GM21576 (cell line): ENCODE data around the gene FHIT.

ENCODE experiments used
- ATAC-seq: cut with Tn5 transposase; IDR thresholded peaks from one replicate; pipeline ENCODE4 v1.9.1; 2021; ENCODE audit warnings: mild to moderate bottlenecking, moderate library complexity; ENCODE audit not compliant: unreplicated experiment

The FHIT gene

DNA sequence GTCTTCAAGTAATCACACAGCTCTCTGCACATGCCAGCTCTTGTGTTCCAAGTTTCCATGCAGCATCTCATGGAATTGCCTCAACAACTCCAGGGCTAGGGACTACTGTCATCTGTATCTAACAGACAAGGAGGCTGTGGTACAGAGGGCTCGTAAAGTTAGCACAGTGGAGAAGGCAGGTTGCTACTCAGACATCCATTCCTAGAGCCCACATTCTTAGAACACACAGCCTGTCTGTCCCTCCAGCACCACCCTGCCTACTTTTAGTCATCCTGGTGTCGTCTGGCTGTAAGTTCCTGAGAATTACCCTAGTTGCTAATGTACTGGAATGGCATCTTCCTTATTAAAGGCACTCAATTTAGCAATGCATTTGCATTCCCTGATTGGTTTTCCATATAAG is 862.5 kb downstream of the FHIT start:
- ATAC-seq = no peak

DNA sequence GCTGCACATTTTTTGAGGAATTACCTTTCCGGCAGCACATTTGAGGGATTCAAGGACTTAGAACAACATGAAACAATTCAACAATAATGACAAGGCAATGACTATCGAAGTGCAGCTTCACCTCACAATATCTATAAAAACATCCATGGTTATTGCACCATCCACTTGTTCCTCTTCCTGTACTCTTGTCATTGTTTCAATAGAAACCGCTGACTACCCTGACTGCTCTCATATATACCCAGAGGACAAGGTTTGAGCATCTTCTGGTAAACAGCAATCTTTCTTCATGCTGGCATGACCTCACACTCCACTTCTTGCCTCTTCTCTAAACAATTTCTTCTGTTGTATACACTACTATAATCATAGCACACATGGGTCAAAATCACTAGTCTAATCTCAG is 864.9 kb downstream of the FHIT start:
- ATAC-seq = no peak

DNA sequence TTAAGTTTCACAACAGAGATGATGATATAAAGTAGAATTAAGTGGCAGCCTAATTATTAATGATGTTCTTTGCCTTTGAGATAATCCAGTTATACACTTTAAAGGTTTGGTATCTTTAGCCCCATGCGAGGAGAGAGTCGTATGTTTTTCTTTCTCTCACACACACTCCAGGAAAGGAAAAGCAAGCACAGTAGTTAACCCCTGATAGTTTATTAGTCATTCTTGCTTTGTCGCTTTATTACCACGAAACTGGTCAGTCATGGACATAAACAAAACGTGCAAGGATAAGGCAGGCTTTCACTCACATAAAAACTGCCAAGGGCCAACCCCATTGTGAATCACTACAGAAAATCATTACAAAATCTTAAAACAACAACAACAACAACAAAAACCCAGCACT is 866.9 kb downstream of the FHIT start:
- ATAC-seq = no peak

DNA sequence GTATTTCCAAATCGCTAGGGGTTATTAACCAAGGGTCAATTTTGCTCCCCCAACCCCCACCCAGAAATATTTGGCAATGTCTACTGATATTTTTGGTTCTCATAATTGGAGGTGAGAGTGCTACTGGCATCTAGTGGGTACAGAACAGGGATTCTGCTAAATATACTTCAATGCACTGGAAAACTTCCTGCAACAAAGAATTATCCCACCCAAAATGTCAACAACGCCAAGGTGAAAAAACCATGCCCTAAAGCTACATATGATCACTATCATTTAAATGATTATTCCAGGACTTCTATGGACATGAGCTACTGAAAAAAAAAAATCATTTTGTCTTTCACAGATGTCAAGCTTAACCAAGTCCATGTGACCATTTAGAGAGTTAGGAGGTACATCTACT is 867.9 kb downstream of the FHIT start:
- ATAC-seq = no peak

DNA sequence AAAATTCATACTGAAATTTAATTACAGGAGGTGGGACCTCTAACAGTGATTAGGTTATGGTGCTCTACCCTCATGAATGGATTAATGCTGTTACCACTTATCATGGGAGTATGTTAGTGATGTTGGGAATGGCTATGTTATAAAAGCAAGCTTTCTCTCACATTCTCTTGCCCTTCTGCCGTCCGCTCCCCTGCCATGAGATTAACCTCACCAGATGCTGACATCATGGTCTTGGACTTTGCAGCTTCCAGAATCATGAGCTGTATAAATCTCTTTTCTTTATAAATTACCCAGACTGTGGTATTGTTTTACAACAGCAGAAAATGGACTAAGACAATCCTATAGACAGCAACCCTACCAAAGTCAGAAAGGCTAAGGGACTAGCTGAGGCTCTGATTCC is 884.8 kb downstream of the FHIT start:
- no peak for ATAC-seq

DNA sequence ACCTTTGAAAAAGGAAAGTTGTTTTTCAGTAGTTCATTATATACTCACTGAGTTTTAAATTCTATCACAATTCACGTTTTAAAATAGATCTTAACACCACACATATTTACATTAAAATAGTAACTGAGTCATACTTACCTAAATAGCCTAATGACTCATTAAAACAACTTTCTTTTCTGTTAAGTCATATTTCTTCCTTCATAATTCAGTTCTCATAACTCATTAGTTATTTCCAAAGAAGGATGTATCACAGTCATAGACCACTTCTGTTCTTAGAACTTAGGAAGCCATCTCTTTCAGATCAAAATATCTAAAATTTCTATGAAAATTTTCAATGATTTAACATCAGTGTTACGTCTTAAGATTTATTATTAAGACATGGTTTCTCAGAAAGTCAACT is 885.9 kb downstream of the FHIT start:
- ATAC-seq = no peak

DNA sequence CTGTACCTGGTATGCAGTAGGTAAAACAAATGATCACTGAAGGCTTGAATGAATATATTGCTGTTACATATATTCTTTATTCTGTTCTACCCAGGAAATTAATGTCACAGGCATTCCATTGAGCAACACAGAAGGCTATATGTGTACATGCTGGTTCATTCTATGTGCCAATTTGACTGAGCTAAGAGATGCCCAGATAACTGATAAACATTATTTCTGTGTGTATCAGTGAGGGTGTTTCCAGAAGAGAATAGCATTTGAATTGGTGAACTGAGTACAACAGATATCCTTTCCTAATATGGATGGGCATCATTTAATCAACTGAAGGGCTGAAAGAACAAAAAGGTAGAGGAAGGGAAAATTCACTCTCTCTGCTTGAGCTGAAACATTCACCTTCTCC is 886.8 kb downstream of the FHIT start:
- ATAC-seq = no peak

DNA sequence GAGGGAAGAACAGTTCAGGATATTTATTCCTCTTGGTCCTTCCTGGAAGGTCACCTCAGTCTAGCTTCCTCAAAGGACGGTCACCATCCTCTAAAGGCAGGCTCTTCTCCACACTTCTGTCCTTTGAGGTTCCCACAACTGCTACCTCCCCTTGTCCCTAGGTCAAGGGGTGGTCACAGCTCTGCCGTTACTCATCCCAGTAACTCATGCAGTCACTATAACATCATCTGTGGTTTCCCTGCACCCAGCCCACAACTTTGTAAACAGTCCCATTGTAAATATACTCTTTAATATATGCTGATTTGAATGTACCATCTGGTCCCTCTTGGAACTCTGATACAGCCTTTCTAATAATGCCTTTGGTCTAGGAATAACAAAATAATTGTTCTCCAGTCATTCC is 887.4 kb downstream of the FHIT start:
- no peak for ATAC-seq

DNA sequence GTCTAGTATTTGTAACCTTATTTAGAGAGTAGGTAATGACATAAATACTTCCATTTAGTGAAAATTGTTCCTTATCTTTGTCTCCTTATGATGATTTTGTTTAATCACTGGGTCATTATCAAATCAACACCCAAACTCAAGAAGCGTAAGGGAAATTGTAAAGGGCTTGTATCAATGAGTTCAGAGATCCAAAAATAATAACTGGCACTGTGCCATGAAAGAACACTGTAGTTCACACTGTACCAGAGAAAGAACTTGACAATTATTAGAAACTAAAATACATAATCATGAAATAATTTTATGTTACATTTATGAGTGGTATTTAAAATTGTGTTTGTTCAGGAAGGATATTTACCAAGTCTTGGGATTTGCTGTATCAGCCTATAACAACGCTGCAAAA is 895.4 kb downstream of the FHIT start:
- ATAC-seq = no peak

DNA sequence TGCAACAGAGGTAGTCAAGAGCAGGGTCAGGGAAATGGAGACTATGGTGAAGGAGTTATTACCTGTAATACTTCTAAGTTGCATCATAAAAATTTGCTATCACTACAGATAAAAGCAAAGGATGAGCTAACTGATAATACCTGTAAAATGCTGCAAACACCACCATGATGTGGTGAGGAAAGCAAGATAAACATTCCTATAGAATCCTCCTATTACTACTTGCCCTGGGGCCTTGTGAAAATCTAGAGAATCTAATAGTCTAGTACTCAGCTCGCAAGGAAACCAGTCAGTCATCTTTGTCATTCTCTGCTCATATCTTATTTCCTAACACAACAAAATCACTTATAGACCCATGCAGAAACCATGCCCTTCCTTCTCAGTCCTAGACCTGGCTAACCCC is 899.8 kb downstream of the FHIT start:
- no peak for ATAC-seq

DNA sequence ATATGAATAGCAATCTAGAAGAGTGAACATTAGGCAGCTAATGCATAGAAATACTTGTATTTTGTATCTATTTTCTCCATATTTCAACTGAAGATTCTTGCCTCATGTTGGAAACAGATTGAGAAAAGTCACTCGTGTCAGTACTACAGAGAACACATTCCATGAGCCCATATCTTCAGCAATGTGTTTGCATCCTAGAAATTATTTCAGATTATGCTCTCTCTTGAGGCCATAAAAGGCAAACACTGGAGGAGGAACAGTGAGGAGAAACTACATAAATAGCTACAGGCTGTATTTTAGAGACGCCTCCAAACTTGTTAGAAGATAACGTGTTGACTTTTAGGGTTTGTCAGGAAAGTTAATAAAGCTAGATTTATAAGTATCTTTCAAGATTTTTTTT is 906.9 kb downstream of the FHIT start:
- no peak for ATAC-seq

DNA sequence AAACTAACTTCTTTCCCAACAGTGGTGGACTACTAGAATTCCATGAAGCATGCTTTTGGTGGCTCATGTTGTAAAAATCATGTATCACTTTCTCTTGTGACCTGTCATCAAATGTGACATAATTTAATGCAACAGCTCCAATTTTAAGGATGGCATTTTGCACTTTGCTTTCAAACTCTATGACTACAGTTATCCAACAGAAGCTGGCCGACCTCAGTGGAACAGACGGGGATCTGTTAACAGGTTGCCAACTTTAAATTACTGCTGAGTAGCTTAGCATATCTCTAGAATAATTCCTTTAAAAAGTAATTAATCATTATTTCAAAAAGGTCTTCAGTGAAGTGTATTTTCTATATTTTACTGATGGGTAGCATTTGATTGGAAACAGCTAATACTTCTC is 907.4 kb downstream of the FHIT start:
- no peak for ATAC-seq

DNA sequence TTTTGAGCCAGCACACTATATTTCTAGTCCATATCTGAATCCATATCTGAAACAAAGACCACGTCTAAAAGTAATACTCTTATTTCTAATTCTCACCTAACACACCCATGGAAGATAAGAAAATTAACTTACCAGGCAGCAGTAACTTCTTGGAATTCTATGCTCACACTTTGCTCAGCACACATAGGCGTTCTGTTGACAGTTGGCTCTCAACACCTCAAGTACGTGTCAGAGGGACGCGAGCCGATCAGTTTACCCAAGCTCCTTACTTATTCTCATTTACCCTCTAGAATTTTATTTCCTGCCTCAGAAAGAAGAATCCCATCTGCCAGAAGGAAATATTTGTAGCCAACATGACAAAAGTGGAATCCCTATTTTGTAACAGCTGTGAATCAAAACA is 911.9 kb downstream of the FHIT start:
- ATAC-seq = no peak

DNA sequence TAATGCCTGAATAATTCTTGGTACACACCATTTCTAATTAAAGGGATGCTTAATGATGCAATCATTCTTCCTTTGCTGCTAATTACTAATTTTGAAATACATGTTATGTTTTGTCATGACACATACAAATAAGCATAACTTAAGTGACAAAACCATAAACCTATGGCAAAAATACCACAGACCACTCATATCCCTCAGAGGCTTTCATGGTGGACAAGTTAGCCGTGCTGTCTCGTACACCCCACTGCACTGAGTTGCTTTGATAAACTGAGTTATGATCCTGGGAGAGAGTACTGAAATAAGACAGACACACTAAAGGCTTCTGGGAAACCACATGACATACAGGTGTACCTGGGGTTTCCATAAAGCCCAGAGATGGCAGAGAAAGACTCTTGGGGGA is 913.8 kb downstream of the FHIT start:
- ATAC-seq = no peak

DNA sequence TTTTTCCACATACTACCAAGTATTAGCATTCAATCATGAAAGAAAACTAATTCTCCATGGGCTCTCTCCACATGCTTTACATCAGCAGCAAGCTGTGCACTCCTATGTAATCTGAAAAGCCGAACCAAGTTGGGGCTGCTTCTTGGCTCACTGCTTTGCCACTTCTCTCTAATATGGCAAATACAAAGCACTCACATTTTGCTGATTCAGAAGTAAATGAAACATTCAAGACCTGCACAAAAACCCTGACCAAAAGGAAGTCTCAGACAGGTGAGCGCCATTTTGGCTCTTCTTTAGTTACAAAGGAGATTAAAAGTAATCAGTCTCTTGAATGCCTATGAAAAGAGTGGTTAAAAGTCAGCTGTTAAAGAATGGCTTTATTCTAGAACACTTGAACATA is 915.2 kb downstream of the FHIT start:
- no peak for ATAC-seq

DNA sequence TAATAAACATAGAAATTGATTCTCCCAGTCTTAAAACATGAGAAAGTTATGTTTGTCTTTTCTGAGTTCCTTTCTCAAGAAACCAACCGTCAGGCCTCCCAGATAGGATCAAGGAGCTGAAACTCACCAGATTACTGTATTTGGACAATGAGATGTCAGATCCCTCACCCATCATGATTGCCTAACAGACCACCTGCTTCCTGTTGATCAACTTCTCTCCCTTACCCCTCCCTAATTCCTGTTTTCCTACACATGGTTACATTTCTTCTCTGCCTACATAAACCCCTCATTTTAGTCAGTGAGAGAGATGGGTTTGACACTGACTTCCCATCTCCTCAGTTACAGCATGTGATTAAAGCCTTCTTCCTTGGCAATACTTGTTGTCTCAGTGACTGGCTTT is 917.5 kb downstream of the FHIT start:
- no peak for ATAC-seq

DNA sequence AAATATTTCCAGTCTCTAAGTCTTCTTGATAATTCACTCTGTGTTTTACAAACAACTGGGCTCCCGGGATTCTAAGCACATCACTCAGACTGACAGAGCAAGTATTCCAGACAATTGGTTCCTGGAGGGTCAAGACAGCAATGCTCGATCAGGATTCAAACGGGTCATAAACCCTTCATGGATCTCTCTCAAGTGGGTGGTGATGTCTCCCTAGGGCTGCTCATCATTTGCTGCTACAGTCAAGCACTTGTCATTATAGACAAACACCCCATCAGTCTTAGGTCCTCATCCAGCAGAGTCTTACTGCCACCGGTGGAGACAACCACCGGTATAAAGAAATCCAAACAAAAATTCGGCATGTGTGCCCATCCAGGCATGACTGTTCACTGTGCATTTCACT is 921.1 kb downstream of the FHIT start:
- no peak for ATAC-seq

DNA sequence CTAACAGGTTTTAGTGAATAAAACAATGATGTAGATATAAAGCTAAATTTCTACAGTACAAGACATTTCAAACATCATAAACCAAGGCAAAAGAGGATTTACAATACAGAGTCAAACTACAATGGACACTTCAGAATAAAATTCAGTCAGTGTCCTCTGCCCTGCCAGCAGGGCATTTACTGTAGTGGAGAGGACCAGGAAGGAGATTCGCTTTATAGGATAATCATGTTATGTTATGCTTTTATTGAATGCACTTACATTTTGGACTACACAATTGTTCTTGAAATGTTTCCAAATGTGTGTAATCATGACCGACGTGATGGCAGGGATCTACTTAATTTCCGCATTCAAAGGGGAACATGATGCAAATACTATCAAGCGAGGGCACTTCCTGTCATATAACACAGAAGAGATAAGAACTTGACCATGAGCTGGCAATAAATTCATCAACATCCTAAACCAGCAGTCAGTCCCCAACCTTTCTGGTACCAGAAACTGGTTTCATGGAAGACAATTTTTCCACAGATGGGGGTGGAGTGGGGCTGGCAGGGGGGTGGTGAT is 925.6 kb downstream of the FHIT start:
- no peak for ATAC-seq

DNA sequence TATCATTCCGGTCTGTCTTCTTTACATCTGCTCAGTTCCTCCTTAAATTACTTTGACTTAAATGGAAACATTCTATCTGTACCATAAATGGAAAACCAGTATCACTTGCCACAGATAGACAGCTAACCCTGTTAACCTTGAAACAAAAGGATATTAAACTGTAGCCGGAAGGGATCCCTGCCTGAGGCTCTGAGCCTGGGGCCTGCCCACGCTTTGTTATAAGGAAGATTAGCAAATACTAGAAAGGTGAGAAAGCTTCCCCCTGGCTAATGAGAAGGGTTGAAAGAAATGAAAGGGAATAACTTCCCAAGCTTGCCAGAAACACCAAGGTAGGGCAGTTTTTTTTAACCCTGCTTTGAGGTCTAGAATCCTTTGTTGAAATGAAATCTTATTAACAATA is 927.6 kb downstream of the FHIT start:
- no peak for ATAC-seq

DNA sequence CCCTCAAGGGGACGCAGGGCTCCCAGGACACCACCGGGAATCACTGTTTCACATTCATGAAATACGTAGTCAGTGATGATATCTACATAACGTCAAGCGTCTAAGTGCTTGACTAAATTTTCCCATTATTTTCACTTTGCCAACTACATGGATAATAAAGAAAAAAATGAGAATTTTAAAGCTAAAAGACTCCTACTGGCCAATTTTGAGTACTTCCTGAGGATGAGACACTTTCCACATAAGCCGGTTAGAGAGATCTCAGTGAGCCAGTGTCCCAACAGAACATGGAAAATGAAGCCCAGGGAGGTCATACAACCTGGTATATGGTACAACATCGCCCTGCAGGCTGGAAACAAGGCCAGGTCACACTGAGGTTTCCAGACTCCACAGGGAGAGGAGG is 928.1 kb downstream of the FHIT start:
- ATAC-seq = no peak

DNA sequence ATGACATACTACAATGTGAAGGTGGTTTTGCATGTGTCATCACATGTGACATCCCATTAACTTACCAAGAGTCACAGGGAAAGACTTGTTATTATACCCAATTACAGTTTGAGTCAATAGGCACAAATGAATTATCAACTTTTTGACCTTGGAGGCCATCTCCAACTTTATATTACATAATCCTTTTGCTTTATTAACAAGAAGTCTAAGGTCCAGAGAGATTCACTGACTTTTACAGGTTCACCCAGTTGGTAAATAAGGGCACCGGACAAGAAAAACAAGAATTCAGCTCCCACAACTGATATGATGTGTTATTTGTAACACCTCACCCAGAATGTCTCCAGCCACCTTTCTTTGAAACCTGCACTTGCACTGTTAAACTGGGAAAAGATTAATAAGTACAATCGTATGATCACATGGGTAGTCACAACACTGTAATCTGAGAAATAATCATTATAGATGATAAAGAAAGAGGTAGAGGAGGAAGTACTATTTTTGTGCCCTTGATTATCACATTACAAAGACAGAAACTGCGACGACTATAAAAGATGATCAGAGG is 928.9 kb downstream of the FHIT start:
- no peak for ATAC-seq

DNA sequence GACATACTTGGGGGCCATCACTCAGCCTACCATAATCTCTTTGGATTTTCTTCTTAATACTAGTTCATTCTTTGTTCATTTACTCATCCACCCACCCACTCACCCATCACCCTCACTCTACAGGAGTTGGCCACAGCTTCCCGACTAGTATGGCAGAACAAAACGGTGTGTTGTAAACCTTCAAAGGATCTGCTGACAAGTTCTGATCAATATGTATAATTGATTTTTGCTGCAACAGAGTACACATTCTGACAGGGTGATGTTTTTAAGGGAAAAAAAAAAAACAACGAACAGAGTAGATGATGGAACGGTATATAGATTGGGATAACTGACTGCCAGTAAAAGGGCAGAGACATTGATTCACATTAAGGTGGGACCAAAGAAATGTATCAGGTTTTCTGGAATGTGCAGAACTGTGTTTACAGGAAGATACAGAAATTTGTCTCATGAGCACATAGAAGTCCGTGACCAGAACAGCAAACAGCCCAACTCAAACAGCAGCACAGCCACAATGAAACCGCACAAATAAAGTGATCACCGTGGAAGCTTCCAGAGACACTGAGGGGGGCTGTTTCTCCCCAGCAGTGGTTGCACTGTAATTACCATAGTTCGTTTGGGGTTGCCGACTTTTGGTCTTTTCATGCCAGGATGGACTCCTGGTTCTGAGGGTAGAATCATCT is 931.9 kb downstream of the FHIT start:
- no peak for ATAC-seq
